GM08714 (cell line): ENCODE measurements around the gene APOBEC3F.
A peak's percentile ranks its signal among the peaks of the same experiment; 100 is the strongest.
"Not testable (repeated sequence)": the region's sequence is repeated elsewhere in the genome, so short reads cannot be mapped to it uniquely, and the experiment has no call there.

Experiments
- H3K4me3 ChIP-seq: fragments of 200-500 bp; sonication (Bioruptor generic); 2 replicates; pipeline ENCODE4 v1.5.1; 2014; ENCODE audit warnings: mild to moderate bottlenecking, low read length, inconsistent platforms
- ZNF274 ChIP-seq: IDR thresholded peaks from 2 replicates; pipeline ENCODE4 v1.6.1; 2012; ENCODE audit warnings: mild to moderate bottlenecking, low read depth, low read length

APOBEC3F gene

GRCh38 chr22:39078329-39078728, 37.7 kb downstream of the APOBEC3F start:
- peak overlapping the region; percentile 83 for H3K4me3 ChIP-seq

GRCh38 chr22:39079054-39079637, 38.5 kb downstream of the APOBEC3F start:
- H3K4me3 ChIP-seq = not testable (repeated sequence)

More at GRCh38 chr22:39078329-39078728, 37.7 kb downstream of the APOBEC3F start:
- no peak for TF ChIP-seq ZNF274

GRCh38 chr22:39080052-39080762, 39.5 kb downstream of the APOBEC3F start:
- no peak overlapping the region for H3K4me3 ChIP-seq

GRCh38 chr22:39081016-39081415, 40.4 kb downstream of the APOBEC3F start:
- TF ChIP-seq ZNF274 = no peak
- H3K4me3 ChIP-seq = no peak overlapping the region

More at GRCh38 chr22:39080052-39080762, 39.5 kb downstream of the APOBEC3F start:
- TF ChIP-seq ZNF274 = no peak

GRCh38 chr22:39081598-39081997, 40.9 kb downstream of the APOBEC3F start:
- TF ChIP-seq ZNF274 = no peak
- no peak overlapping the region for H3K4me3 ChIP-seq

GRCh38 chr22:39083212-39084165, 42.8 kb downstream of the APOBEC3F start:
- TF ChIP-seq ZNF274 = no peak
- no peak overlapping the region for H3K4me3 ChIP-seq

- no peak overlapping the region for H3K4me3 ChIP-seq
- TF ChIP-seq ZNF274 = no peak
Measured at GRCh38 chr22:39084666-39085065, 44.0 kb downstream of the APOBEC3F start.

- TF ChIP-seq ZNF274 = no peak
- H3K4me3 ChIP-seq = no peak overlapping the region
Measured at GRCh38 chr22:39087098-39087497, 46.4 kb downstream of the APOBEC3F start.

GRCh38 chr22:39087881-39088684, 47.4 kb downstream of the APOBEC3F start:
- TF ChIP-seq ZNF274 = no peak
- no peak overlapping the region for H3K4me3 ChIP-seq

GRCh38 chr22:39088685-39089032, 48.0 kb downstream of the APOBEC3F start:
- H3K4me3 ChIP-seq = no peak overlapping the region
- no peak for TF ChIP-seq ZNF274

- no peak for TF ChIP-seq ZNF274
Measured at GRCh38 chr22:39089928-39090327, 49.3 kb downstream of the APOBEC3F start.

GRCh38 chr22:39090426-39091064, 49.9 kb downstream of the APOBEC3F start:
- no peak for TF ChIP-seq ZNF274
- no peak overlapping the region for H3K4me3 ChIP-seq

More at GRCh38 chr22:39089928-39090327, 49.3 kb downstream of the APOBEC3F start:
- H3K4me3 ChIP-seq = no peak overlapping the region
